HepG2 (cell line): ENCODE measurements around the gene FAM3D. TPM values are rescaled to one million over a fixed set of nuclear protein-coding genes. Genes with fewer than 3 reads are reported as not detected.

ENCODE experiments used
- ATAC-seq: fragments of 200-7000 bp; cut with Tn5 transposase; 3 replicates; pipeline ENCODE4 v1.9.1; 2020; ENCODE audit warnings: mild to moderate bottlenecking, moderate library complexity
- BruUV-seq: library from RNA; stranded (reverse); fragments of 400-500 nt; replicated peaks from 2 replicates; lab custom pipeline; 2021; lab: Mats Ljungman, UMichigan
- CTCF ChIA-PET: fragments of 300-600 bp; formaldehyde crosslinking; extraction: SDS; loops from one replicate; lab custom pipeline; 2021; ENCODE audit warnings: low total read pairs, inconsistent platforms, low intra/inter-chr PET ratio; lab: Yijun Ruan, JAX
- POLR2A ChIA-PET: fragments of 350-600 bp; sonication (Branson Sonifier 250); formaldehyde crosslinking; loops from one replicate; lab custom pipeline; 2020; ENCODE audit warnings: antibody characterized with exemption, inconsistent platforms; lab: Yijun Ruan, JAX
- DNase-seq: peaks from one replicate; pipeline ENCODE4 v3.0.0-alpha.2; 2015; ENCODE audit warnings: low spot score
- FAIRE-seq: peaks from 3 replicates; lab custom pipeline; 2011; peaks lifted over from hg19 to GRCh38; lab: Jason Lieb, UNC
- H2AFZ ChIP-seq: one replicate; pipeline ENCODE4 v1.6.1; 2011; ENCODE audit warnings: low read length, inconsistent platforms
- H3K27ac ChIP-seq: fragments of 300-600 bp; 3 replicates; pipeline ENCODE4 v1.8.0; 2011; ENCODE audit warnings: mixed run types, mild to moderate bottlenecking, mixed read lengths, low read length, inconsistent platforms; ENCODE audit not compliant: insufficient read depth; ENCODE audit errors: extremely low read length
- H3K27me3 ChIP-seq, 2 experiments: fragments of 200-600 bp in 1 of 2; 2 replicates in 1 of 2; 3 replicates in 1 of 2; pipeline versions ENCODE4 v1.6.0 to v1.8.0; 2011; ENCODE audit warnings: low read length in 2 of 2, mild to moderate bottlenecking in 2 of 2, moderate library complexity in 2 of 2, inconsistent platforms in 1 of 2; ENCODE audit not compliant: insufficient read depth in 2 of 2, control insufficient read depth in 1 of 2
- H3K36me3 ChIP-seq, 2 experiments: fragments of 200-600 bp in 1 of 2; replicated peaks in 1 of 2; 2 replicates in 1 of 2; 3 replicates in 1 of 2; pipeline versions ENCODE4 v1.5.1 to v1.8.0; 2011; ENCODE audit warnings: low read length in 2 of 2, inconsistent platforms in 1 of 2; ENCODE audit not compliant: insufficient read depth in 2 of 2, control insufficient read depth in 1 of 2
- H3K4me1 ChIP-seq: 2 replicates; pipeline ENCODE4 v1.5.1; 2012; ENCODE audit warnings: low read length, inconsistent platforms; ENCODE audit not compliant: insufficient read depth
- H3K4me2 ChIP-seq: 2 replicates; pipeline ENCODE4 v1.6.0; 2011; ENCODE audit warnings: low read depth, low read length, inconsistent platforms
- H3K4me3 ChIP-seq, 3 experiments: fragments of 200-600 bp in 1 of 3; sonication (generic), shearing (Covaris generic) in 1 of 3; replicated peaks in 1 of 3; 2 replicates each; pipeline ENCODE4 v1.5.1; 2011 to 2016; ENCODE audit warnings: low read length in 3 of 3, inconsistent platforms in 2 of 3, low read depth in 2 of 3, mild to moderate bottlenecking in 2 of 3, control low read depth in 1 of 3, mixed read lengths in 1 of 3; ENCODE audit not compliant: insufficient read depth in 1 of 3
- H3K79me2 ChIP-seq: one replicate; pipeline ENCODE4 v1.6.1; 2011; ENCODE audit warnings: low read length, inconsistent platforms; ENCODE audit not compliant: insufficient read depth
- H3K9ac ChIP-seq: 2 replicates; pipeline ENCODE4 v1.6.0; 2011; ENCODE audit warnings: mild to moderate bottlenecking, low read depth, low read length, inconsistent platforms; ENCODE audit not compliant: insufficient read depth
- H3K9me3 ChIP-seq: 2 replicates; pipeline ENCODE4 v1.5.1; 2012; ENCODE audit warnings: mild to moderate bottlenecking, low read length
- H4K20me1 ChIP-seq: 2 replicates; pipeline ENCODE4 v1.6.0; 2011; ENCODE audit warnings: inconsistent platforms, mild to moderate bottlenecking, low read length, moderate library complexity; ENCODE audit not compliant: insufficient read depth
- KAT8 ChIP-seq: IDR thresholded peaks from 2 replicates; pipeline ENCODE4 v1.6.1; 2016; ENCODE audit warnings: missing genetic modification reagents, missing compliant biosample characterization
- LCORL ChIP-seq, 2 experiments: fragments of 450-650 bp in 1 of 2; sonication (generic) in 1 of 2; formaldehyde crosslinking in 1 of 2; IDR thresholded peaks; 2 replicates each; pipeline versions ENCODE4 v1.5.0 to v1.6.1; 2017 to 2020; ENCODE audit warnings: antibody characterized with exemption in 1 of 2, missing genetic modification reagents in 1 of 2
- SNRNP70 ChIP-seq: fragments of 200-400 bp; formaldehyde crosslinking; IDR thresholded peaks from 2 replicates; pipeline ENCODE4 v1.6.1; 2017; ENCODE audit warnings: mild to moderate bottlenecking, low read depth, low read length, moderate library complexity
- STAG1 ChIP-seq: sonication (generic); formaldehyde crosslinking; IDR thresholded peaks from 2 replicates; pipeline ENCODE4 v1.4.0; 2020; ENCODE audit warnings: missing genetic modification reagents
- ZNF331 ChIP-seq: sonication (generic); formaldehyde crosslinking; IDR thresholded peaks from 2 replicates; pipeline ENCODE4 v1.4.0; 2020; ENCODE audit warnings: missing genetic modification reagents
- ZNF562 ChIP-seq: sonication (generic); formaldehyde crosslinking; IDR thresholded peaks from 2 replicates; pipeline ENCODE4 v1.8.0; 2022; ENCODE audit warnings: missing genetic modification reagents, borderline replicate concordance
- ZNF644 ChIP-seq: IDR thresholded peaks from 2 replicates; pipeline ENCODE4 v1.6.1; 2016; ENCODE audit warnings: low read depth
- WGBS: methylation state at CpG from one replicate; pipeline ENCODE4 v1.1.6; 2017; ENCODE audit warnings: low lambda C conversion rate; 5-methylcytosine and 5-hydroxymethylcytosine counted together
- in situ Hi-C: cut with HindIII; loops from 2 replicates; pipeline ENCODE4 v1.10.0; 2017; ENCODE audit warnings: low pct_unique_long_range_greater_than_20kb; ENCODE audit not compliant: extremely low pct_ligation_motif_present
- intact Hi-C: fragments of 100-400 bp; cut with micrococcal nuclease; formaldehyde crosslinking; loops from one replicate; pipeline ENCODE4 v1.10.0; 2022; ENCODE audit not compliant: unreplicated experiment
- polyA plus RNA-seq, 8 experiments: library from polyadenylated mRNA; depleted of rRNA in 3 of 8; stranded (reverse) in 7 of 8; unstranded in 1 of 8; fragments of >200 nt; fragmentation: Illumina TruSeq in 4 of 8; extraction: Trizol in 4 of 8; gene quantifications; 2 replicates each; pipeline versions ENCODE4 v1.2.1 to v1.2.3, GENCODE V29; 2011 to 2016; ENCODE audit warnings: low read depth in 4 of 8, missing spikeins in 1 of 8, mixed read lengths in 1 of 8; ENCODE audit not compliant: insufficient read depth in 1 of 8
- total RNA-seq, 5 experiments: library from RNA; depleted of rRNA; stranded (reverse); fragments of >200 nt; fragmentation: Illumina TruSeq; extraction: Trizol; gene quantifications; 2 replicates each; pipeline ENCODE4 v1.2.3, GENCODE V29; 2016; ENCODE audit warnings: low read depth in 1 of 5
- TF ChIP-seq, protein P1 (sequence below): sonication (generic); formaldehyde crosslinking; IDR thresholded peaks from 2 replicates; pipeline ENCODE4 v1.5.1; 2020; ENCODE audit warnings: mild to moderate bottlenecking, missing genetic modification reagents, moderate library complexity
- TF ChIP-seq, protein P2 (sequence below): sonication (generic); formaldehyde crosslinking; IDR thresholded peaks from 2 replicates; pipeline ENCODE4 v1.8.0; 2022; ENCODE audit warnings: missing genetic modification reagents, low read depth, mild to moderate bottlenecking, borderline replicate concordance
- TF ChIP-seq, protein P3 (sequence below): sonication (generic); formaldehyde crosslinking; IDR thresholded peaks from 2 replicates; pipeline ENCODE4; 2020; ENCODE audit warnings: missing genetic modification reagents, mild to moderate bottlenecking, borderline replicate concordance
- TF ChIP-seq, protein P4 (sequence below): sonication (generic); formaldehyde crosslinking; IDR thresholded peaks from 2 replicates; pipeline ENCODE4 v1.5.1; 2020; ENCODE audit warnings: missing genetic modification reagents, mild to moderate bottlenecking, borderline replicate concordance
- TF ChIP-seq, protein P5 (sequence below): sonication (generic); formaldehyde crosslinking; IDR thresholded peaks from 2 replicates; pipeline ENCODE4 v1.4.0; 2020; ENCODE audit warnings: mild to moderate bottlenecking, missing genetic modification reagents, borderline replicate concordance
- TF ChIP-seq, protein P6 (sequence below): sonication (generic); formaldehyde crosslinking; IDR thresholded peaks from 2 replicates; pipeline ENCODE4 v1.4.0; 2020; ENCODE audit warnings: missing genetic modification reagents
- TF ChIP-seq, protein P7 (sequence below): sonication (generic); formaldehyde crosslinking; IDR thresholded peaks from 2 replicates; pipeline ENCODE4 v1.8.0; 2022; ENCODE audit warnings: mild to moderate bottlenecking, missing genetic modification reagents, moderate library complexity

Gene FAM3D
- total and polyA plus RNA-seq, 2 of the 13 experiments (the other 11 are each of a cell fraction or from before 2014, with no cell fraction given) = not detected

DNA sequence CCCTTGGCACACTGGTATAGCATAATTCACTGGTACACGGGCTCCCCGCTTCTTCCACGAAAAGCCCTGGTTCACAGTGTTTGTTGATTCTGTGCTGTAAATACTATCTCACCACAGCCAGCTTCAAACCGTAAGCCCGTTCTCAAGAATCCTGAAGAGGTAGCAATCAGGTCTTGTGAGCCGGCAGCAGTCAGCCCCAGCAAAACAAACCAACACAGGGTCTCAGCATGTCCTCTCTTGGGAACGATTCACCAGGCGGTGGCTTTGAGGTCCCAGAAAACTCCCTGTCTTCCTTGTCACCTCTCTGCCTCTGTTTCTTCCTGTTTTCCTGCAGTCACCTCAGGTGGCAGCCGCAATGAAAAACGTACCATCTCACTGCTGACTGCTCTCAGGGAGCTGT lies 19.1 kb upstream of the FAM3D start:
- FAIRE-seq = no peak
- ATAC-seq = no peak
- Histone ChIP-seq H4K20me1 (no peaks in the 10 kb centered on the region), H3K27me3 (peaks cover 0 to 7% of the 10 kb centered on the region in 2 experiments; a peak in 1 of 5 replicates), H3K4me2 (no peak overlapping the region), H3K36me3 (no peaks in the 10 kb centered on the region), H2AFZ (no peak overlapping the region), H3K9me3 (peaks cover 16% of the 10 kb centered on the region), H3K4me3 (no peak overlapping the region), H3K9ac (no peak overlapping the region), H3K79me2 (no peaks in the 10 kb centered on the region), H3K27ac (no peak overlapping the region), H3K4me1 (no peaks in the 10 kb centered on the region)
- 51% methylated on average over 10 of the region's 10 CpGs for WGBS
- DNase-seq = no peak
- CTCF ChIA-PET = no interaction called here
- no TSS peak for BruUV-seq
- intact Hi-C loops = no loop called here
- POLR2A ChIA-PET = no interaction called here
- in situ Hi-C loops = no loop called here
- TF ChIP-seq ZNF331 (CRISPR knock-in tag) (no peak), ZNF562 (no peak), ZNF644 (CRISPR knock-in tag) (no peak), STAG1 (no peak), LCORL (IDR thresholded peaks at IDR 0.05) (no peak), LCORL (CRISPR knock-in tag; IDR thresholded peaks at IDR 0.05) (no peak), SNRNP70 (no peak), KAT8 (no peak)
- TF ChIP-seq, protein P1, sequence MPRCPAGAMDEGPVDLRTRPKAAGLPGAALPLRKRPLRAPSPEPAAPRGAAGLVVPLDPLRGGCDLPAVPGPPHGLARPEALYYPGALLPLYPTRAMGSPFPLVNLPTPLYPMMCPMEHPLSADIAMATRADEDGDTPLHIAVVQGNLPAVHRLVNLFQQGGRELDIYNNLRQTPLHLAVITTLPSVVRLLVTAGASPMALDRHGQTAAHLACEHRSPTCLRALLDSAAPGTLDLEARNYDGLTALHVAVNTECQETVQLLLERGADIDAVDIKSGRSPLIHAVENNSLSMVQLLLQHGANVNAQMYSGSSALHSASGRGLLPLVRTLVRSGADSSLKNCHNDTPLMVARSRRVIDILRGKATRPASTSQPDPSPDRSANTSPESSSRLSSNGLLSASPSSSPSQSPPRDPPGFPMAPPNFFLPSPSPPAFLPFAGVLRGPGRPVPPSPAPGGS (CRISPR knock-in tag) = no peak
- TF ChIP-seq, protein P2, sequence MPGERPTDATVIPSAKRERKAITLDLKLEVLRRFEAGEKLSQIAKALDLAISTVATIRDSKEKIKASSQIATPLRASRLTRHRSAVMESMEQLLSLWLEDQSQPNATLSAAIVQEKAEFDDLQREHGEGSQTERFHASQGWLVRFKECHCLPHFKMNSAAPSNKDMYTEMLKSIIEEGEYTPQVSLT (CRISPR knock-in tag) = no peak
- TF ChIP-seq, protein P3, sequence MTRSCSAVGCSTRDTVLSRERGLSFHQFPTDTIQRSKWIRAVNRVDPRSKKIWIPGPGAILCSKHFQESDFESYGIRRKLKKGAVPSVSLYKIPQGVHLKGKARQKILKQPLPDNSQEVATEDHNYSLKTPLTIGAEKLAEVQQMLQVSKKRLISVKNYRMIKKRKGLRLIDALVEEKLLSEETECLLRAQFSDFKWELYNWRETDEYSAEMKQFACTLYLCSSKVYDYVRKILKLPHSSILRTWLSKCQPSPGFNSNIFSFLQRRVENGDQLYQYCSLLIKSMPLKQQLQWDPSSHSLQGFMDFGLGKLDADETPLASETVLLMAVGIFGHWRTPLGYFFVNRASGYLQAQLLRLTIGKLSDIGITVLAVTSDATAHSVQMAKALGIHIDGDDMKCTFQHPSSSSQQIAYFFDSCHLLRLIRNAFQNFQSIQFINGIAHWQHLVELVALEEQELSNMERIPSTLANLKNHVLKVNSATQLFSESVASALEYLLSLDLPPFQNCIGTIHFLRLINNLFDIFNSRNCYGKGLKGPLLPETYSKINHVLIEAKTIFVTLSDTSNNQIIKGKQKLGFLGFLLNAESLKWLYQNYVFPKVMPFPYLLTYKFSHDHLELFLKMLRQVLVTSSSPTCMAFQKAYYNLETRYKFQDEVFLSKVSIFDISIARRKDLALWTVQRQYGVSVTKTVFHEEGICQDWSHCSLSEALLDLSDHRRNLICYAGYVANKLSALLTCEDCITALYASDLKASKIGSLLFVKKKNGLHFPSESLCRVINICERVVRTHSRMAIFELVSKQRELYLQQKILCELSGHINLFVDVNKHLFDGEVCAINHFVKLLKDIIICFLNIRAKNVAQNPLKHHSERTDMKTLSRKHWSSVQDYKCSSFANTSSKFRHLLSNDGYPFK = no peak
- TF ChIP-seq, protein P4, sequence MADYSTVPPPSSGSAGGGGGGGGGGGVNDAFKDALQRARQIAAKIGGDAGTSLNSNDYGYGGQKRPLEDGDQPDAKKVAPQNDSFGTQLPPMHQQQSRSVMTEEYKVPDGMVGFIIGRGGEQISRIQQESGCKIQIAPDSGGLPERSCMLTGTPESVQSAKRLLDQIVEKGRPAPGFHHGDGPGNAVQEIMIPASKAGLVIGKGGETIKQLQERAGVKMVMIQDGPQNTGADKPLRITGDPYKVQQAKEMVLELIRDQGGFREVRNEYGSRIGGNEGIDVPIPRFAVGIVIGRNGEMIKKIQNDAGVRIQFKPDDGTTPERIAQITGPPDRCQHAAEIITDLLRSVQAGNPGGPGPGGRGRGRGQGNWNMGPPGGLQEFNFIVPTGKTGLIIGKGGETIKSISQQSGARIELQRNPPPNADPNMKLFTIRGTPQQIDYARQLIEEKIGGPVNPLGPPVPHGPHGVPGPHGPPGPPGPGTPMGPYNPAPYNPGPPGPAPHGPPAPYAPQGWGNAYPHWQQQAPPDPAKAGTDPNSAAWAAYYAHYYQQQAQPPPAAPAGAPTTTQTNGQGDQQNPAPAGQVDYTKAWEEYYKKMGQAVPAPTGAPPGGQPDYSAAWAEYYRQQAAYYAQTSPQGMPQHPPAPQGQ (CRISPR knock-in tag) = no peak
- TF ChIP-seq, protein P5, sequence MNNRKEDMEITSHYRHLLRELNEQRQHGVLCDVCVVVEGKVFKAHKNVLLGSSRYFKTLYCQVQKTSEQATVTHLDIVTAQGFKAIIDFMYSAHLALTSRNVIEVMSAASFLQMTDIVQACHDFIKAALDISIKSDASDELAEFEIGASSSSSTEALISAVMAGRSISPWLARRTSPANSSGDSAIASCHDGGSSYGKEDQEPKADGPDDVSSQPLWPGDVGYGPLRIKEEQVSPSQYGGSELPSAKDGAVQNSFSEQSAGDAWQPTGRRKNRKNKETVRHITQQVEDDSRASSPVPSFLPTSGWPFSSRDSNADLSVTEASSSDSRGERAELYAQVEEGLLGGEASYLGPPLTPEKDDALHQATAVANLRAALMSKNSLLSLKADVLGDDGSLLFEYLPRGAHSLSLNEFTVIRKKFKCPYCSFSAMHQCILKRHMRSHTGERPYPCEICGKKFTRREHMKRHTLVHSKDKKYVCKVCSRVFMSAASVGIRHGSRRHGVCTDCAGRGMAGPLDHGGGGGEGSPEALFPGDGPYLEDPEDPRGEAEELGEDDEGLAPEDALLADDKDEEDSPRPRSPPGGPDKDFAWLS (CRISPR knock-in tag) = no peak
- TF ChIP-seq, protein P6, sequence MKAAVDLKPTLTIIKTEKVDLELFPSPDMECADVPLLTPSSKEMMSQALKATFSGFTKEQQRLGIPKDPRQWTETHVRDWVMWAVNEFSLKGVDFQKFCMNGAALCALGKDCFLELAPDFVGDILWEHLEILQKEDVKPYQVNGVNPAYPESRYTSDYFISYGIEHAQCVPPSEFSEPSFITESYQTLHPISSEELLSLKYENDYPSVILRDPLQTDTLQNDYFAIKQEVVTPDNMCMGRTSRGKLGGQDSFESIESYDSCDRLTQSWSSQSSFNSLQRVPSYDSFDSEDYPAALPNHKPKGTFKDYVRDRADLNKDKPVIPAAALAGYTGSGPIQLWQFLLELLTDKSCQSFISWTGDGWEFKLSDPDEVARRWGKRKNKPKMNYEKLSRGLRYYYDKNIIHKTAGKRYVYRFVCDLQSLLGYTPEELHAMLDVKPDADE (CRISPR knock-in tag) = no peak
- TF ChIP-seq, protein P7, sequence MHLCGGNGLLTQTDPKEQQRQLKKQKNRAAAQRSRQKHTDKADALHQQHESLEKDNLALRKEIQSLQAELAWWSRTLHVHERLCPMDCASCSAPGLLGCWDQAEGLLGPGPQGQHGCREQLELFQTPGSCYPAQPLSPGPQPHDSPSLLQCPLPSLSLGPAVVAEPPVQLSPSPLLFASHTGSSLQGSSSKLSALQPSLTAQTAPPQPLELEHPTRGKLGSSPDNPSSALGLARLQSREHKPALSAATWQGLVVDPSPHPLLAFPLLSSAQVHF (CRISPR knock-in tag) = no peak
